Caco-2 (cell line): ENCODE results near the gene HORMAD2. TPM values are rescaled to one million over a fixed set of nuclear protein-coding genes. Genes with fewer than 3 reads are reported as not detected.
A peak's percentile ranks its signal among the peaks of the same experiment; 100 is the strongest.

Experiments used
- BruUV-seq: library from RNA; stranded (reverse); fragments of 400-500 nt; replicated peaks from 2 replicates; lab custom pipeline; 2021; lab: Mats Ljungman, UMichigan
- CTCF ChIA-PET: fragments of 300-600 bp; sonication (Branson Sonifier 250); formaldehyde crosslinking; loops from one replicate; lab custom pipeline; 2022; ENCODE audit warnings: antibody characterized with exemption; lab: Charles Lee
- POLR2A ChIA-PET: fragments of 300-600 bp; sonication (Branson Sonifier 250); formaldehyde crosslinking; loops from one replicate; lab custom pipeline; 2022; ENCODE audit warnings: antibody characterized with exemption; lab: Charles Lee
- DNase-seq, 2 experiments: peaks; one replicate each; pipeline versions ENCODE4 v3.0.0 to v3.0.0-alpha.2; 2020 to 2022
- H3K27me3 ChIP-seq: replicated peaks from 2 replicates; pipeline ENCODE4 v1.6.0; 2011; ENCODE audit warnings: low read length; ENCODE audit not compliant: control insufficient read depth, insufficient read depth
- H3K36me3 ChIP-seq: 2 replicates; pipeline ENCODE4 v1.5.1; 2011; ENCODE audit warnings: low read length; ENCODE audit not compliant: control insufficient read depth, insufficient read depth
- H3K4me1 ChIP-seq: fragments of 250-450 bp; sonication (Bioruptor Pico); 2 replicates; pipeline ENCODE4 v1.5.1; 2020; ENCODE audit warnings: mild to moderate bottlenecking
- H3K4me3 ChIP-seq: 2 replicates; pipeline ENCODE4 v1.5.1; 2011; ENCODE audit warnings: low read depth, mild to moderate bottlenecking, control low read depth, low read length
- H3K9me3 ChIP-seq: fragments of 250-450 bp; sonication (Bioruptor Pico); 2 replicates; pipeline ENCODE4 v1.5.1; 2020; ENCODE audit warnings: mild to moderate bottlenecking, moderate library complexity
- H3K27ac Mint-ChIP-seq: one replicate; pipeline ENCODE4 v1.8.0; 2022; ENCODE audit warnings: mixed read lengths; ENCODE audit not compliant: unreplicated experiment
- H3K27me3 Mint-ChIP-seq: one replicate; pipeline ENCODE4 v1.8.0; 2022; ENCODE audit warnings: mixed read lengths; ENCODE audit not compliant: insufficient read depth, unreplicated experiment
- H3K36me3 Mint-ChIP-seq: one replicate; pipeline ENCODE4 v1.8.0; 2022; ENCODE audit warnings: mild to moderate bottlenecking, mixed read lengths; ENCODE audit not compliant: insufficient read depth, unreplicated experiment
- H3K4me1 Mint-ChIP-seq: one replicate; pipeline ENCODE4 v1.8.0; 2022; ENCODE audit warnings: low read depth, mixed read lengths; ENCODE audit not compliant: unreplicated experiment
- H3K4me3 Mint-ChIP-seq: one replicate; pipeline ENCODE4 v1.8.0; 2022; ENCODE audit warnings: mild to moderate bottlenecking, moderate library complexity, mixed read lengths; ENCODE audit not compliant: unreplicated experiment
- H3K9me3 Mint-ChIP-seq: one replicate; pipeline ENCODE4 v1.8.0; 2022; ENCODE audit warnings: mixed read lengths; ENCODE audit not compliant: unreplicated experiment
- intact Hi-C: fragments of 100-400 bp; cut with micrococcal nuclease; formaldehyde crosslinking; loops from one replicate; pipeline ENCODE4 v1.10.0; 2022; ENCODE audit not compliant: unreplicated experiment
- total RNA-seq: library from RNA; stranded (reverse); gene quantifications from 2 replicates; pipeline ENCODE4 v1.2.3, GENCODE V29; 2022
- TF ChIP-seq, protein P1 (sequence below), 2 experiments: fragments of 200-600 bp in 1 of 2; IDR thresholded peaks; 1 replicate in 1 of 2; 2 replicates in 1 of 2; pipeline versions ENCODE4 v1.5.1 to v1.8.0; 2011 to 2022; ENCODE audit warnings: antibody characterized with exemption in 1 of 2, control low read depth in 1 of 2, inconsistent platforms in 1 of 2, low read depth in 1 of 2, low read length in 1 of 2, mild to moderate bottlenecking in 1 of 2, moderate library complexity in 1 of 2; ENCODE audit not compliant: insufficient read depth in 1 of 2, severe bottlenecking in 1 of 2, unreplicated experiment in 1 of 2

Gene HORMAD2
- total RNA-seq, 1 experiment from 2014 or later, result 3.1 TPM

- POLR2A ChIA-PET, result no interaction called here
- peak overlapping the region; percentile 97 for H3K27ac Mint-ChIP-seq
These were observed 131.0 kb downstream of the HORMAD2 start for GRCh38 chr22:30211124-30211820.

GRCh38 chr22:30212363-30212995 lies 132.2 kb downstream of the HORMAD2 start:
- ChIA-PET POLR2A (interaction anchor here (0.5 to 1.0 kb wide), 4 partner anchors 10 to 144 kb away, joined by 3 to 5 read pairs (median 4); partner anchors contain the start of genes CCDC157, SF3A1 and TBC1D10A), CTCF (interaction anchor here (0.5 to 1.2 kb wide), 3 partner anchors 43 to 124 kb away, joined by 3 to 5 read pairs (median 5); no protein-coding TSS in a partner anchor)
- H3K4me3 Mint-ChIP-seq, result no peak overlapping the region
- TF ChIP-seq, protein P1, sequence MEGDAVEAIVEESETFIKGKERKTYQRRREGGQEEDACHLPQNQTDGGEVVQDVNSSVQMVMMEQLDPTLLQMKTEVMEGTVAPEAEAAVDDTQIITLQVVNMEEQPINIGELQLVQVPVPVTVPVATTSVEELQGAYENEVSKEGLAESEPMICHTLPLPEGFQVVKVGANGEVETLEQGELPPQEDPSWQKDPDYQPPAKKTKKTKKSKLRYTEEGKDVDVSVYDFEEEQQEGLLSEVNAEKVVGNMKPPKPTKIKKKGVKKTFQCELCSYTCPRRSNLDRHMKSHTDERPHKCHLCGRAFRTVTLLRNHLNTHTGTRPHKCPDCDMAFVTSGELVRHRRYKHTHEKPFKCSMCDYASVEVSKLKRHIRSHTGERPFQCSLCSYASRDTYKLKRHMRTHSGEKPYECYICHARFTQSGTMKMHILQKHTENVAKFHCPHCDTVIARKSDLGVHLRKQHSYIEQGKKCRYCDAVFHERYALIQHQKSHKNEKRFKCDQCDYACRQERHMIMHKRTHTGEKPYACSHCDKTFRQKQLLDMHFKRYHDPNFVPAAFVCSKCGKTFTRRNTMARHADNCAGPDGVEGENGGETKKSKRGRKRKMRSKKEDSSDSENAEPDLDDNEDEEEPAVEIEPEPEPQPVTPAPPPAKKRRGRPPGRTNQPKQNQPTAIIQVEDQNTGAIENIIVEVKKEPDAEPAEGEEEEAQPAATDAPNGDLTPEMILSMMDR (IDR thresholded peaks at IDR 0.05; ENCODE audit: insufficient read depth in 1 of 2, low read depth in 1 of 2, low read length in 1 of 2, severe bottlenecking in 1 of 2, unreplicated experiment in 1 of 2), result no peak
- intact Hi-C loops, result loop anchor here (1.0 to 2.0 kb wide), 3 partner anchors 16 to 104 kb away; no protein-coding TSS in a partner anchor
- H3K4me1 ChIP-seq, result peaks cover 70% of the 10 kb centered on the region
- peak overlapping the region; percentile 97 for H3K27ac Mint-ChIP-seq
- peaks cover 11% of the 10 kb centered on the region for H3K36me3 Mint-ChIP-seq
- H3K9me3 Mint-ChIP-seq, result no peaks in the 10 kb centered on the region
- no peak overlapping the region for H3K4me3 ChIP-seq
- H3K36me3 ChIP-seq, result no peaks in the 10 kb centered on the region
- H3K4me1 Mint-ChIP-seq, result peaks cover 56% of the 10 kb centered on the region
- H3K27me3 Mint-ChIP-seq, result no peaks in the 10 kb centered on the region
- DNase-seq, result peak; percentile 88 to 89
- no peaks in the 10 kb centered on the region for H3K27me3 ChIP-seq
- no peaks in the 10 kb centered on the region for H3K9me3 ChIP-seq
- BruUV-seq, result no TSS peak

More at GRCh38 chr22:30211124-30211820, 131.0 kb downstream of the HORMAD2 start:
- Histone ChIP-seq H3K4me3 (no peak overlapping the region), H3K36me3 (no peaks in the 10 kb centered on the region), H3K9me3 (no peaks in the 10 kb centered on the region), H3K27me3 (no peaks in the 10 kb centered on the region), H3K4me1 (peaks cover 80% of the 10 kb centered on the region)
- no peaks in the 10 kb centered on the region for H3K9me3 Mint-ChIP-seq
- H3K4me3 Mint-ChIP-seq, result no peak overlapping the region
- CTCF ChIA-PET, result no interaction called here
- no TSS peak for BruUV-seq
- TF ChIP-seq, protein P1 (IDR thresholded peaks at IDR 0.05; ENCODE audit: insufficient read depth in 1 of 2, low read depth in 1 of 2, low read length in 1 of 2, severe bottlenecking in 1 of 2, unreplicated experiment in 1 of 2), result no peak
- H3K36me3 Mint-ChIP-seq, result peaks cover 17% of the 10 kb centered on the region
- intact Hi-C loops, result no loop called here
- DNase-seq, result no peak
- H3K27me3 Mint-ChIP-seq, result no peaks in the 10 kb centered on the region
- peaks cover 64% of the 10 kb centered on the region for H3K4me1 Mint-ChIP-seq

DNA sequence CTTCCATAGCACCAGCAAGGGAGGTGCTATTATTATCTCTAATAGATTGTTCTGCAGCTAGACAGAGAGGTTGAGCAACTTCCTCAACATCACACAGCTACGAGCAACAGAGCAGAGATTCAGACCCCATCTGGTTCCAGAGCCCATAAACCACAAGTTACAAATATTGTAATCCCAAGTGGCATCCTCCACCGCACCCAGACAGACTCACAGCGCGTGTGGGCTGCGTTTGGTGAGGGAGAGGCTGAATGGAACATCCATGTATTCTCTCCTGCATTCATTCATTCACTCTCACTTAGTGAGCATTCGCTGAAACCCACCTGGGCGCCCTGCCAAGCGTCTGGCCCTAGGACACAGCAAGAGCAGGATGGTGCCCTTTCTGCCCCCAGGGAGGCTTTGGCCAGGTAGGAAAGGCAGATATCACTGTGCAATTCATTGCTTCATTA lies 132.8 kb downstream of the HORMAD2 start:
- Mint-ChIP-seq H3K27me3 (no peaks in the 10 kb centered on the region), H3K4me3 (no peak overlapping the region), H3K27ac (peak overlapping the region; percentile 97), H3K9me3 (no peaks in the 10 kb centered on the region), H3K4me1 (peaks cover 53% of the 10 kb centered on the region), H3K36me3 (peaks cover 11% of the 10 kb centered on the region)
- TF ChIP-seq, protein P1 (IDR thresholded peaks at IDR 0.05; ENCODE audit: insufficient read depth in 1 of 2, low read depth in 1 of 2, low read length in 1 of 2, severe bottlenecking in 1 of 2, unreplicated experiment in 1 of 2), result no peak
- Histone ChIP-seq H3K4me3 (no peak overlapping the region), H3K4me1 (peaks cover 65% of the 10 kb centered on the region), H3K9me3 (no peaks in the 10 kb centered on the region), H3K36me3 (no peaks in the 10 kb centered on the region), H3K27me3 (no peaks in the 10 kb centered on the region)
- intact Hi-C loops, result loop anchor here (1.0 to 2.0 kb wide), 3 partner anchors 17 to 104 kb away; no protein-coding TSS in a partner anchor
- ChIA-PET CTCF (interaction anchor here (1.2 kb wide), 2 partner anchors 43 to 75 kb away, joined by 5 read pairs; no protein-coding TSS in a partner anchor), POLR2A (interaction anchor here (0.5 to 1.0 kb wide), 3 partner anchors 33 to 144 kb away, joined by 4 to 5 read pairs (median 4); partner anchors contain the start of genes CCDC157, SF3A1 and TBC1D10A)
- TSS peak; percentile 42 for BruUV-seq
- no peak for DNase-seq
